Fibroblast of skin of scalp (primary cell): ENCODE measurements around the gene GPX6. TPM values are rescaled to one million over a fixed set of nuclear protein-coding genes. Genes with fewer than 3 reads are reported as not detected.
"Not testable (repeated sequence)": the region's sequence is repeated elsewhere in the genome, so short reads cannot be mapped to it uniquely, and the experiment has no call there.

Experiments used
- DNase-seq: peaks from one replicate; pipeline ENCODE4 v3.0.0-alpha.2; 2013
- polyA plus RNA-seq, 2 experiments: library from polyadenylated mRNA; unstranded; fragments of 120-200 nt; gene quantifications; one replicate each; pipeline ENCODE4 v1.2.1, GENCODE V29; 2013; ENCODE audit not compliant: insufficient read length in 2 of 2

Gene GPX6
- polyA plus RNA-seq (2013, experiment 1 of 2; ENCODE audit: insufficient read length), result not detected
- polyA plus RNA-seq (2013, experiment 2 of 2; ENCODE audit: insufficient read length), result not detected

- no peak for DNase-seq
These were observed at the start of gene GPX6 for GRCh38 chr6:28515676-28516075. TSS of gene GPX6 (minus strand) at chr6:28515793. CDS start at chr6:28515743, 50 bp downstream.

GRCh38 chr6:28563430-28564095 lies 48.0 kb upstream of the GPX6 start:
- no peak for DNase-seq

- DNase-seq, result no peak
These were observed 43.0 kb upstream of the GPX6 start for GRCh38 chr6:28558629-28559028.

- no peak for DNase-seq
These were observed 39.5 kb upstream of the GPX6 start for GRCh38 chr6:28555136-28555535.

GRCh38 chr6:28553986-28554881 lies 38.6 kb upstream of the GPX6 start:
- no peak for DNase-seq

- DNase-seq, result no peak
These were observed 37.9 kb upstream of the GPX6 start for GRCh38 chr6:28553384-28553985.

- no peak for DNase-seq
These were observed 36.5 kb upstream of the GPX6 start for GRCh38 chr6:28551891-28552666.

- not testable (repeated sequence) for DNase-seq
These were observed 31.4 kb upstream of the GPX6 start for GRCh38 chr6:28547003-28547402.

GRCh38 chr6:28545955-28546354 lies 30.4 kb upstream of the GPX6 start:
- no peak for DNase-seq

- DNase-seq, result peak; percentile 5
These were observed 28.3 kb upstream of the GPX6 start for GRCh38 chr6:28543651-28544610.

GRCh38 chr6:28542440-28543296 lies 27.1 kb upstream of the GPX6 start:
- DNase-seq, result peak; percentile 89

GRCh38 chr6:28541996-28542395 lies 26.4 kb upstream of the GPX6 start:
- DNase-seq, result no peak

- DNase-seq, result peak; percentile 8
These were observed 22.0 kb upstream of the GPX6 start for GRCh38 chr6:28537509-28538140.

GRCh38 chr6:28537065-28537464 lies 21.5 kb upstream of the GPX6 start:
- peak; percentile 17 for DNase-seq

GRCh38 chr6:28534875-28535274 lies 19.3 kb upstream of the GPX6 start:
- DNase-seq, result no peak

GRCh38 chr6:28534306-28534705 lies 18.7 kb upstream of the GPX6 start:
- DNase-seq, result no peak

GRCh38 chr6:28531479-28532128 lies 16.0 kb upstream of the GPX6 start:
- no peak for DNase-seq

GRCh38 chr6:28530777-28531176 lies 15.2 kb upstream of the GPX6 start:
- no peak for DNase-seq

- peak; percentile 5 for DNase-seq
These were observed 10.0 kb upstream of the GPX6 start, which contains the start of gene GPX5 for GRCh38 chr6:28525496-28526039. TSS of gene GPX5 (plus strand) at chr6:28525881. CDS start at chr6:28526014, 133 bp downstream.
